A549 (cell line): ENCODE results near the gene LHFPL2. TPM values are rescaled to one million over a fixed set of nuclear protein-coding genes. Genes with fewer than 3 reads are reported as not detected.

Experiments used
- ATAC-seq, 2 experiments: fragments of 200-7000 bp in 1 of 2; fragments of >200 bp in 1 of 2; cut with Nextera tagmentation in 1 of 2; cut with Tn5 transposase in 1 of 2; 3 replicates each; pipeline versions ENCODE4 v1.8.0 to v1.9.1; 2018 to 2020; ENCODE audit warnings: mild to moderate bottlenecking in 1 of 2, moderate library complexity in 1 of 2
- CTCF ChIA-PET: fragments of 300-600 bp; sonication (Branson Sonifier 250); formaldehyde crosslinking; extraction: SDS; loops from one replicate; lab custom pipeline; 2021; ENCODE audit warnings: antibody characterized with exemption, inconsistent platforms; lab: Yijun Ruan, JAX
- POLR2A ChIA-PET: fragments of 350-600 bp; formaldehyde crosslinking; extraction: SDS; loops from one replicate; lab custom pipeline; 2021; ENCODE audit warnings: antibody characterized with exemption, inconsistent platforms; lab: Yijun Ruan, JAX
- DNase-seq, 2 experiments: peaks; one replicate each; pipeline versions ENCODE4 v3.0.0 to v3.0.0-alpha.2; 2011 to 2016; ENCODE audit warnings: low read depth in 1 of 2, low spot score in 1 of 2
- FAIRE-seq: peaks from 2 replicates; lab custom pipeline; 2011; peaks lifted over from hg19 to GRCh38; lab: Jason Lieb, UNC
- H3K27ac ChIP-seq, 2 experiments: fragments of >200 bp; sonication (Bioruptor Twin); formaldehyde crosslinking; 3 replicates each; pipeline ENCODE4 v1.5.1; 2016 to 2017
- H3K4me1 ChIP-seq: fragments of >200 bp; sonication (Bioruptor Twin); formaldehyde crosslinking; 3 replicates; pipeline ENCODE4 v1.6.1; 2016
- H3K4me2 ChIP-seq: fragments of >200 bp; sonication (Bioruptor Twin); formaldehyde crosslinking; 3 replicates; pipeline ENCODE4 v1.6.1; 2016
- H3K4me3 ChIP-seq: fragments of >200 bp; sonication (Bioruptor Twin); formaldehyde crosslinking; 3 replicates; pipeline ENCODE4 v1.5.1; 2016
- H3K9me3 ChIP-seq: fragments of >200 bp; sonication (Bioruptor Twin); formaldehyde crosslinking; 3 replicates; pipeline ENCODE4 v1.6.1; 2016
- CBX8 ChIP-seq: fragments of 200-600 bp; sonication (generic); IDR thresholded peaks from 2 replicates; pipeline ENCODE4 v1.6.1; 2016
- CEBPB ChIP-seq, 2 experiments: fragments of >200 bp in 1 of 2; sonication (Bioruptor Twin) in 1 of 2; formaldehyde crosslinking in 1 of 2; IDR thresholded peaks; 2 replicates each; pipeline ENCODE4 v1.6.1; 2012 to 2016
- CHD2 ChIP-seq: fragments of 150-350 bp; IDR thresholded peaks from 2 replicates; pipeline ENCODE4 v1.6.1; 2014; ENCODE audit warnings: low read length; ENCODE audit not compliant: partially characterized antibody
- EHF ChIP-seq: fragments of 250-450 bp; sonication (Bioruptor Pico); IDR thresholded peaks from 2 replicates; pipeline ENCODE4 v1.5.0; 2020; ENCODE audit warnings: mild to moderate bottlenecking
- EP300 ChIP-seq, 2 experiments: fragments of >200 bp; sonication (Bioruptor Twin); formaldehyde crosslinking; IDR thresholded peaks; 2 replicates in 1 of 2; 3 replicates in 1 of 2; pipeline ENCODE4 v1.6.1; 2016 to 2017
- ESRRA ChIP-seq: fragments of 150-350 bp; IDR thresholded peaks from 2 replicates; pipeline ENCODE4 v1.6.1; 2014; ENCODE audit warnings: mild to moderate bottlenecking, low read length, borderline replicate concordance
- FOSB ChIP-seq: fragments of 250-450 bp; sonication (Bioruptor Pico); IDR thresholded peaks from 2 replicates; pipeline ENCODE4 v1.5.0; 2020; ENCODE audit warnings: mild to moderate bottlenecking, moderate library complexity
- FOSL2 ChIP-seq, 2 experiments: fragments of 450-650 bp in 1 of 2; fragments of >200 bp in 1 of 2; sonication (Bioruptor Twin) in 1 of 2; formaldehyde crosslinking; IDR thresholded peaks; 2 replicates each; pipeline versions ENCODE4 v1.5.0 to v1.6.1; 2016 to 2020; ENCODE audit warnings: mild to moderate bottlenecking in 1 of 2, moderate library complexity in 1 of 2
- HDAC2 ChIP-seq: fragments of 200-600 bp; sonication (generic); IDR thresholded peaks from 2 replicates; pipeline ENCODE4 v1.6.1; 2016
- HMGXB4 ChIP-seq: fragments of 250-450 bp; sonication (Bioruptor Pico); IDR thresholded peaks from 2 replicates; pipeline ENCODE4 v1.5.0; 2021; ENCODE audit warnings: mild to moderate bottlenecking, moderate library complexity, borderline replicate concordance
- HOXA7 ChIP-seq: fragments of 250-450 bp; sonication (Bioruptor Pico); IDR thresholded peaks from 2 replicates; pipeline ENCODE4 v1.5.0; 2020; ENCODE audit warnings: mild to moderate bottlenecking, moderate library complexity
- HOXB13 ChIP-seq: fragments of 250-450 bp; sonication (Bioruptor Pico); IDR thresholded peaks from 2 replicates; pipeline ENCODE4 v1.5.0; 2020; ENCODE audit warnings: low read depth, mild to moderate bottlenecking, moderate library complexity
- HOXB5 ChIP-seq: fragments of 250-450 bp; sonication (Bioruptor Pico); IDR thresholded peaks from 2 replicates; pipeline ENCODE4 v1.5.0; 2020; ENCODE audit warnings: mild to moderate bottlenecking, moderate library complexity
- KDM5A ChIP-seq: fragments of 200-600 bp; sonication (generic); IDR thresholded peaks from 2 replicates; pipeline ENCODE4 v1.6.1; 2016; ENCODE audit warnings: antibody characterized with exemption, mild to moderate bottlenecking
- NPAS2 ChIP-seq: fragments of 250-450 bp; sonication (Bioruptor Pico); IDR thresholded peaks from 2 replicates; pipeline ENCODE4 v1.8.0; 2022; ENCODE audit warnings: mild to moderate bottlenecking, moderate library complexity, borderline replicate concordance
- POLR2A ChIP-seq: IDR thresholded peaks from 2 replicates; pipeline ENCODE4 v1.6.1; 2012; ENCODE audit warnings: mild to moderate bottlenecking, low read length
- RARB ChIP-seq: fragments of 250-450 bp; sonication (Bioruptor Pico); IDR thresholded peaks from 2 replicates; pipeline ENCODE4 v1.8.0; 2021; ENCODE audit warnings: mild to moderate bottlenecking, moderate library complexity
- RCOR1 ChIP-seq: fragments of 150-350 bp; IDR thresholded peaks from 2 replicates; pipeline ENCODE4 v1.6.1; 2014; ENCODE audit warnings: antibody characterized with exemption, low read length, low read depth
- REST ChIP-seq: fragments of 200-600 bp; sonication (generic); IDR thresholded peaks from 2 replicates; pipeline ENCODE4 v1.6.1; 2016; ENCODE audit warnings: antibody characterized with exemption, mild to moderate bottlenecking, moderate library complexity
- TFCP2L1 ChIP-seq: fragments of 250-450 bp; sonication (Bioruptor Pico); IDR thresholded peaks from 2 replicates; pipeline ENCODE4 v1.5.0; 2021; ENCODE audit warnings: mild to moderate bottlenecking
- ZNF302 ChIP-seq: fragments of 250-450 bp; sonication (Bioruptor Pico); IDR thresholded peaks from 2 replicates; pipeline ENCODE4 v1.9.0; 2021; ENCODE audit warnings: inconsistent platforms, mild to moderate bottlenecking, moderate library complexity
- WGBS: methylation state at CpG from one replicate; pipeline ENCODE4 v1.1.6; 2017; ENCODE audit errors: missing lambda C conversion rate; 5-methylcytosine and 5-hydroxymethylcytosine counted together
- polyA plus RNA-seq, 4 experiments: library from polyadenylated mRNA; depleted of rRNA in 3 of 4; stranded (reverse); fragments of >200 nt; fragmentation: RNase III in 1 of 4; extraction: RNeasy Plus Mini Kit Qiagen cat#74134 plus additional on column Dnase treatment in 1 of 4; gene quantifications; 2 replicates in 3 of 4; 3 replicates in 1 of 4; pipeline ENCODE4 v1.2.3, GENCODE V29; 2011 to 2017

Gene LHFPL2
- polyA plus RNA-seq, 2 of the 4 experiments (the other 2 are of a cell fraction) = 24.9 to 41.7 TPM

GRCh38 chr5:78509145-78509865 lies 139.3 kb downstream of the LHFPL2 start:
- H3K27ac ChIP-seq = 0 out of 6 replicates have a peak overlapping the region, but pooled peaks of 1 of the 2 experiments have one; percentile 22
- TF ChIP-seq RCOR1 (no peak), NPAS2 (CRISPR knock-in tag) (no peak), CEBPB (IDR thresholded peaks at IDR 0.05) (no peak), CHD2 (no peak), RARB (CRISPR knock-in tag) (no peak), TFCP2L1 (CRISPR knock-in tag) (no peak), KDM5A (no peak), FOSB (CRISPR knock-in tag) (no peak), HOXB5 (CRISPR knock-in tag) (no peak), REST (no peak)
- TF ChIP-seq, all 56 proteins: peak for 0
- Histone ChIP-seq H3K4me2 (no peak overlapping the region), H3K4me1 (peaks cover 43% of the 10 kb centered on the region), H3K9me3 (no peaks in the 10 kb centered on the region), H3K4me3 (no peak overlapping the region)
- DNase-seq (no peak), ATAC-seq (no peak), FAIRE-seq (no peak)
- 94% methylated on average over 18 of the region's 18 CpGs for WGBS
- CTCF ChIA-PET = interaction anchor here (1.1 to 3.0 kb wide), 6 partner anchors 9 to 41 kb away, joined by 3 to 13 read pairs (median 6); no protein-coding TSS in a partner anchor
- POLR2A ChIA-PET = no interaction called here

GRCh38 chr5:78508186-78508765 lies 140.3 kb downstream of the LHFPL2 start:
- Histone ChIP-seq H3K9me3 (no peaks in the 10 kb centered on the region), H3K4me3 (no peak overlapping the region), H3K4me2 (peak overlapping the region; percentile 16; the same call in 2 of the 3 replicates), H3K27ac (peak overlapping the region in 1 of 2 experiments; percentile 48; a peak in 3 of 6 replicates), H3K4me1 (peaks cover 45% of the 10 kb centered on the region)
- no peak for FAIRE-seq
- TF ChIP-seq HOXA7 (no peak), ESRRA (no peak), CBX8 (no peak), HOXB13 (CRISPR knock-in tag) (no peak), EP300 (IDR thresholded peaks at IDR 0.05) (no peak), ZNF302 (CRISPR knock-in tag) (no peak), EHF (CRISPR knock-in tag) (no peak), FOSL2 (IDR thresholded peaks at IDR 0.05) (no peak), FOSL2 (CRISPR knock-in tag; IDR thresholded peaks at IDR 0.05) (no peak), HMGXB4 (CRISPR knock-in tag) (no peak), POLR2A (no peak), HDAC2 (no peak)
- CTCF ChIA-PET = interaction anchor here (0.8 to 3.0 kb wide), 7 partner anchors 11 to 472 kb away, joined by 3 to 13 read pairs (median 5); no protein-coding TSS in a partner anchor
- 42% methylated on average over 3 of the region's 3 CpGs for WGBS
- ATAC-seq = no peak
- POLR2A ChIA-PET = interaction anchor here (1.0 kb wide), 1 partner anchor 21 kb away, joined by 3 read pairs; no protein-coding TSS in a partner anchor
- no peak for DNase-seq
